Measurements from ENCODE around the gene GZMM.

GZMM gene

DNA sequence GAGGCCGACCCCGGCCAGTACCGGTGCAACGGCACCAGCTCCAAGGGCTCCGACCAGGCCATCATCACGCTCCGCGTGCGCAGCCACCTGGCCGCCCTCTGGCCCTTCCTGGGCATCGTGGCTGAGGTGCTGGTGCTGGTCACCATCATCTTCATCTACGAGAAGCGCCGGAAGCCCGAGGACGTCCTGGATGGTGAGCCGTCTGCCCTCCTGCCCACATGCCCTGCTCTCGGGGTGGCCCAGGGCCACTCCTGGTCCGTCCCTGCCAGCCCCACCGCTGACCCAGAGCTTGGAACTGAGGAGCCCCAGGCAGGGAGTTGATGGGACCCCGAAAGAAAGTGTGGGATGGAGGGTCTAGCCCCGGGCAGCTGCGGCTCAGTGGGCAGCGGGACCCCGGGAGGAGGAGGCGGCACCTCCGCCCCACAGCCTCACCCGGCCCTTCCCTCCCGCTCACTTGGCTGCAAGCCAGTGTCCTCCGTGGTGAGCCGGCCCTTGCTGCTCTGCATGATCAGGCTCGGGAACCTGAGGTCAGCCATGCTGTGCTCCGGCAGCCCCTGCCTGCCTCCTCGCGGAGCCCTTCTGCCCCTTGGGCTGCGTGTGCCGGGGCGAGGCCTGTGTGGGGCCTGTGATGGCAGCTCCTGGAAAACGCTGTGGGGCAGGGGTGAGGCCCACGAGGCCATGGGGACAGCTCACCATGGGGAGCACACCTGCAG is 37.7 kb downstream of the GZMM start:
- Histone ChIP-seq H3K4me3 (ENCODE audit: low read depth, low read length) (no peak overlapping the region), H3K4me1 (ENCODE audit: control insufficient read depth, insufficient read depth, low read length) (no peaks in the 10 kb centered on the region), H3K27ac (ENCODE audit: extremely low read depth, low read depth, low read length) (no peak overlapping the region), H3K9me3 (ENCODE audit: control insufficient read depth, insufficient read depth, low read depth, low read length) (no peaks in the 10 kb centered on the region), H3K36me3 (ENCODE audit: control insufficient read depth in 2 of 2, insufficient read depth in 1 of 2, low read length in 2 of 2) (peaks cover 0 to 57% of the 10 kb centered on the region in 2 experiments; a peak in 2 of 3 replicates)
- CTCF ChIA-PET, result interaction anchor here (0.6 to 0.7 kb wide), 2 partner anchors 51 to 252 kb away, joined by 3 to 4 read pairs; no protein-coding TSS in a partner anchor
- TF ChIP-seq ZNF596 (tag by site-specific recombination; IDR thresholded peaks at IDR 0.05) (no peak), ZFHX2 (tag by site-specific recombination; conservative IDR thresholded peaks at IDR 0.05) (peak; percentile 33; the same call in 1 of the 2 replicates), ZNF626 (tag by site-specific recombination; IDR thresholded peaks at IDR 0.05) (no peak), HIC1 (tag by site-specific recombination; IDR thresholded peaks at IDR 0.05) (peak; percentile 82), ZIC2 (tag by site-specific recombination; IDR thresholded peaks at IDR 0.05) (peak; percentile 56), KLF1 (tag by site-specific recombination; IDR thresholded peaks at IDR 0.05) (peak; percentile 74), ZNF600 (tag by site-specific recombination; IDR thresholded peaks at IDR 0.05) (0 out of 2 replicates have a peak, but pooled peaks have one; percentile 29)
- POLR2A ChIA-PET, result interaction anchor here (0.6 kb wide), 1 partner anchor 10 kb away, joined by 3 read pairs; no protein-coding TSS in a partner anchor

- ChIA-PET POLR2A (interaction anchor here (0.6 to 1.5 kb wide), 2 partner anchors 11 to 50 kb away, joined by 3 to 4 read pairs; no protein-coding TSS in a partner anchor), CTCF (interaction anchor here (2.5 kb wide), 1 partner anchor 8 kb away, joined by 17 read pairs; no protein-coding TSS in a partner anchor)
- TF ChIP-seq OSR2 (tag by site-specific recombination; IDR thresholded peaks at IDR 0.05), result no peak
- TF ChIP-seq IKZF3 (tag by site-specific recombination; IDR thresholded peaks at IDR 0.05), result peak; percentile 41
- Histone ChIP-seq H3K4me3 (ENCODE audit: low read depth, low read length) (no peak overlapping the region), H3K36me3 (ENCODE audit: control insufficient read depth in 2 of 2, insufficient read depth in 1 of 2, low read length in 2 of 2) (peaks cover 0 to 47% of the 10 kb centered on the region in 2 experiments; a peak in 2 of 3 replicates), H3K27ac (ENCODE audit: extremely low read depth, low read depth, low read length) (no peak overlapping the region), H3K9me3 (ENCODE audit: control insufficient read depth, insufficient read depth, low read depth, low read length) (no peaks in the 10 kb centered on the region), H3K4me1 (ENCODE audit: control insufficient read depth, insufficient read depth, low read length) (no peaks in the 10 kb centered on the region)
Measured at GRCh38 chr19:582497-583197, 38.8 kb downstream of the GZMM start.

- no peak overlapping the region for H3K27ac ChIP-seq (ENCODE audit: extremely low read depth, low read depth, low read length)
- peaks cover 0 to 40% of the 10 kb centered on the region in 2 experiments; a peak in 2 of 3 replicates for H3K36me3 ChIP-seq (ENCODE audit: control insufficient read depth in 2 of 2, insufficient read depth in 1 of 2, low read length in 2 of 2)
- ChIA-PET CTCF (interaction anchor here (0.7 to 2.5 kb wide), 7 partner anchors 9 to 157 kb away, joined by 3 to 17 read pairs (median 5); partner anchors contain the start of gene RNF126), POLR2A (interaction anchor here (0.9 to 1.5 kb wide), 4 partner anchors 9 to 52 kb away, joined by 3 to 5 read pairs (median 4); partner anchors contain the start of gene CDC34)
- no peaks in the 10 kb centered on the region for H3K9me3 ChIP-seq (ENCODE audit: control insufficient read depth, insufficient read depth, low read depth, low read length)
- H3K4me1 ChIP-seq (ENCODE audit: control insufficient read depth, insufficient read depth, low read length), result peaks cover 2% of the 10 kb centered on the region; the same call in 1 of the 2 replicates
- TF ChIP-seq YY1 (tag by site-specific recombination; IDR thresholded peaks at IDR 0.05) (no peak), KLF1 (tag by site-specific recombination; IDR thresholded peaks at IDR 0.05) (peak; percentile 66)
- no peak overlapping the region for H3K4me3 ChIP-seq (ENCODE audit: low read depth, low read length)
Measured at GRCh38 chr19:583198-583967, 39.5 kb downstream of the GZMM start.

GRCh38 chr19:583968-584239 is 40.1 kb downstream of the GZMM start:
- POLR2A ChIA-PET, result interaction anchor here (0.9 to 1.5 kb wide), 4 partner anchors 9 to 52 kb away, joined by 3 to 5 read pairs (median 4); partner anchors contain the start of gene CDC34
- Histone ChIP-seq H3K4me1 (ENCODE audit: control insufficient read depth, insufficient read depth, low read length) (peaks cover 4% of the 10 kb centered on the region; the same call in 1 of the 2 replicates), H3K4me3 (ENCODE audit: low read depth, low read length) (no peak overlapping the region), H3K9me3 (ENCODE audit: control insufficient read depth, insufficient read depth, low read depth, low read length) (no peaks in the 10 kb centered on the region), H3K36me3 (ENCODE audit: control insufficient read depth in 2 of 2, insufficient read depth in 1 of 2, low read length in 2 of 2) (peaks cover 0 to 40% of the 10 kb centered on the region in 2 experiments; a peak in 1 of 3 replicates), H3K27ac (ENCODE audit: extremely low read depth, low read depth, low read length) (no peak overlapping the region)
- CTCF ChIA-PET, result interaction anchor here (0.6 to 2.5 kb wide), 10 partner anchors 9 to 572 kb away, joined by 3 to 17 read pairs (median 4); partner anchors contain the start of gene RNF126
- TF ChIP-seq BCL11B (tag by site-specific recombination; IDR thresholded peaks at IDR 0.05; ENCODE audit: low read depth), result peak; percentile 3; the same call in 1 of the 2 replicates
- TF ChIP-seq ZNF2 (tag by site-specific recombination; IDR thresholded peaks at IDR 0.05), result no peak
